A673 (cell line): ENCODE results near the gene PPP1R26. TPM values are rescaled to one million over a fixed set of nuclear protein-coding genes. Genes with fewer than 3 reads are reported as not detected.

ENCODE experiments used
- BruUV-seq: library from RNA; stranded (reverse); fragments of 400-500 nt; replicated peaks from 2 replicates; lab custom pipeline; 2021; lab: Mats Ljungman, UMichigan
- CTCF ChIA-PET: fragments of 300-600 bp; sonication (Branson Sonifier 250); formaldehyde crosslinking; loops from one replicate; lab custom pipeline; 2022; ENCODE audit warnings: antibody characterized with exemption; lab: Charles Lee
- POLR2A ChIA-PET: fragments of 300-600 bp; sonication (Branson Sonifier 250); formaldehyde crosslinking; loops from one replicate; lab custom pipeline; 2022; ENCODE audit warnings: antibody characterized with exemption; ENCODE audit not compliant: low non-redundant PET; lab: Charles Lee
- DNase-seq: peaks from one replicate; pipeline ENCODE4 v3.0.0-alpha.2; 2015; ENCODE audit warnings: low spot score
- H3K27ac ChIP-seq: fragments of 200-600 bp; sonication (generic); 2 replicates; pipeline ENCODE4 v1.5.1; 2016; ENCODE audit warnings: mixed run types, low read depth, mild to moderate bottlenecking, mixed read lengths, antibody characterized with exemption, low read length; ENCODE audit not compliant: poor library complexity, severe bottlenecking
- H3K27me3 ChIP-seq: fragments of 200-600 bp; sonication (generic); replicated peaks from 2 replicates; pipeline ENCODE4 v1.6.1; 2017; ENCODE audit warnings: mixed run types, low read depth, mild to moderate bottlenecking, mixed read lengths, antibody characterized with exemption, low read length; ENCODE audit not compliant: insufficient read depth, poor library complexity
- H3K36me3 ChIP-seq: fragments of 200-600 bp; sonication (generic); 2 replicates; pipeline ENCODE4 v1.6.1; 2016; ENCODE audit warnings: mixed run types, mild to moderate bottlenecking, mixed read lengths, antibody characterized with exemption, low read length; ENCODE audit not compliant: insufficient read depth, poor library complexity, severe bottlenecking
- H3K4me1 ChIP-seq: fragments of 200-600 bp; sonication (generic); 2 replicates; pipeline ENCODE4 v1.6.1; 2017; ENCODE audit warnings: mixed run types, mild to moderate bottlenecking, mixed read lengths, antibody characterized with exemption, low read length; ENCODE audit not compliant: insufficient read depth, poor library complexity, severe bottlenecking
- H3K4me3 ChIP-seq: fragments of 200-600 bp; sonication (generic); 2 replicates; pipeline ENCODE4 v1.5.1; 2016; ENCODE audit warnings: low read depth, mixed run types, mild to moderate bottlenecking, mixed read lengths, low read length; ENCODE audit not compliant: poor library complexity, severe bottlenecking
- H3K9me3 ChIP-seq: fragments of 200-600 bp; sonication (generic); 2 replicates; pipeline ENCODE4 v1.6.1; 2016; ENCODE audit warnings: mixed run types, low read depth, mild to moderate bottlenecking, mixed read lengths, antibody characterized with exemption, low read length; ENCODE audit not compliant: poor library complexity, severe bottlenecking
- EZH2 ChIP-seq: fragments of 200-600 bp; sonication (generic); IDR thresholded peaks from 2 replicates; pipeline ENCODE4 v1.6.1; 2017; ENCODE audit warnings: borderline replicate concordance, low read depth, mild to moderate bottlenecking, mixed read lengths, antibody characterized with exemption, low read length; ENCODE audit not compliant: poor library complexity, severe bottlenecking
- intact Hi-C: fragments of 100-400 bp; cut with micrococcal nuclease; formaldehyde crosslinking; loops from one replicate; pipeline ENCODE4 v1.10.0; 2022; ENCODE audit not compliant: unreplicated experiment
- total RNA-seq: library from RNA; stranded (reverse); gene quantifications from 2 replicates; pipeline ENCODE4 v1.2.3, GENCODE V29; 2021
- TF ChIP-seq, protein P1 (sequence below): fragments of 300-800, 200-600 bp; sonication (generic); conservative IDR thresholded peaks from 2 replicates; pipeline ENCODE4 v1.5.1; 2017; ENCODE audit warnings: low read depth, mild to moderate bottlenecking, antibody characterized with exemption, low read length, moderate library complexity, mixed read lengths

Gene PPP1R26
- total RNA-seq, 1 experiment from 2014 or later = 7.4 TPM

DNA sequence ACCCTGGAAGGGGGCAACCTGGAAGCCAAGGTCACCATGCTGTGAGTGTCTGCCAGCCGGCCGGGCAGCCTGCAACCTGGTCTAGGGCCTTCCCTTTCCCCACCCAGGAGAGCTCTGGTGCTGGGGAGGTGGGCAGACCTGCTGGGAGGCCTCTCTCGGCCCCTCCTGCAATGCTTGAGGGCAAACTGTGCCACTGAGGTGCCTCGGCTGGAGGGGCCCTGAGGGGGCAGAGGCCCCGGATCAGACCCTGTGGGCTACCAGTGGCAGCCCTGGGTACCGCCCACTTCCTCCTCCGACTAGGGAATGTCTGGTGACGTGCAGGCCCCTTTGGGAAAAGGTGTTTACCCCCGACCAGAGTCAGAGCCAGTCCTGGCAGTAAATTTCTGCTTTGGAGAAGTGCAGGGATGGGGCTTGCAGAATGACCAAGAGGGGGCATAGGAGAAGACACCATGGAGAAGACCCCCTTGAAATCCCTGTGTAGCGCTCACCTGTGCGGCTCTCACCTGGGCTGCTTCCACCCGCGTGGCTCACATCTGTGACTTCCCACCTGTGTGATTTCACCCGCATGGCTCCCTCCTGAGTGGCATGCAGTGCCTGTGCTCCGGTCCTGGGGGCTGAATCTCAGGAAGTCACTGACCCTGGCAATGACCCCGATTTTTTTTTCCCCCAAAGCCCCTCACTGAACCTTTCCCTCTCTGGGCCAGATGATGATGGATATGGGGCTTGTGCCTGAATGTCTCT, 42.7 kb downstream of the PPP1R26 start:
- ChIA-PET CTCF (no interaction called here), POLR2A (no interaction called here)
- no TSS peak for BruUV-seq
- Histone ChIP-seq H3K27ac (no peak overlapping the region), H3K36me3 (no peaks in the 10 kb centered on the region), H3K27me3 (no peaks in the 10 kb centered on the region), H3K9me3 (no peaks in the 10 kb centered on the region), H3K4me1 (no peaks in the 10 kb centered on the region), H3K4me3 (no peak overlapping the region)
- TF ChIP-seq EZH2 = no peak
- TF ChIP-seq, protein P1, sequence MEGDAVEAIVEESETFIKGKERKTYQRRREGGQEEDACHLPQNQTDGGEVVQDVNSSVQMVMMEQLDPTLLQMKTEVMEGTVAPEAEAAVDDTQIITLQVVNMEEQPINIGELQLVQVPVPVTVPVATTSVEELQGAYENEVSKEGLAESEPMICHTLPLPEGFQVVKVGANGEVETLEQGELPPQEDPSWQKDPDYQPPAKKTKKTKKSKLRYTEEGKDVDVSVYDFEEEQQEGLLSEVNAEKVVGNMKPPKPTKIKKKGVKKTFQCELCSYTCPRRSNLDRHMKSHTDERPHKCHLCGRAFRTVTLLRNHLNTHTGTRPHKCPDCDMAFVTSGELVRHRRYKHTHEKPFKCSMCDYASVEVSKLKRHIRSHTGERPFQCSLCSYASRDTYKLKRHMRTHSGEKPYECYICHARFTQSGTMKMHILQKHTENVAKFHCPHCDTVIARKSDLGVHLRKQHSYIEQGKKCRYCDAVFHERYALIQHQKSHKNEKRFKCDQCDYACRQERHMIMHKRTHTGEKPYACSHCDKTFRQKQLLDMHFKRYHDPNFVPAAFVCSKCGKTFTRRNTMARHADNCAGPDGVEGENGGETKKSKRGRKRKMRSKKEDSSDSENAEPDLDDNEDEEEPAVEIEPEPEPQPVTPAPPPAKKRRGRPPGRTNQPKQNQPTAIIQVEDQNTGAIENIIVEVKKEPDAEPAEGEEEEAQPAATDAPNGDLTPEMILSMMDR = no peak
- DNase-seq = no peak
- intact Hi-C loops = no loop called here

DNA sequence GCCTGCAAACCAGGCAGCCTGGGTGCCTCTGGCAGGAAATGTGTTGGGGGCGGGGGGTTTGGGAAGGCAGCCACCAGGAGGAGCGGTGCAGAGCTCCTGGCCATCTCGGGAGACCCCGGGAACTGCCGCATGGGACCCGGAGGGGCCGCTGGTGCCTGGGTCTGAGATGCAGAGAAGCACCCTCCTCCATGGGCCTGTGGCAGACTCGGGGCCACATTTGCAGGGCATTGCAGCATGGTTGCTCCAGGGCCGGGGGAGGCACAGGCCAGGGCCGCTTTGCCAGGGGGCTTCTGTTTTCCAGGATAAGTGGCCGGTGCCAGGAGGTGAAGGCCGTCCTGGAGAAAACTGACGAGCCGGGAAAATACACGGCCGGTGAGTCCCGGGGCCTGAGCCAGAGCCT, 43.3 kb downstream of the PPP1R26 start:
- POLR2A ChIA-PET = no interaction called here
- Histone ChIP-seq H3K27me3 (no peaks in the 10 kb centered on the region), H3K36me3 (no peaks in the 10 kb centered on the region), H3K9me3 (no peaks in the 10 kb centered on the region), H3K27ac (no peak overlapping the region), H3K4me3 (no peak overlapping the region), H3K4me1 (no peaks in the 10 kb centered on the region)
- CTCF ChIA-PET = no interaction called here
- no peak for DNase-seq
- no TSS peak for BruUV-seq
- intact Hi-C loops = no loop called here
- TF ChIP-seq, protein P1 = no peak
- no peak for TF ChIP-seq EZH2

GRCh38 chr9:135523521-135524129, 44.0 kb downstream of the PPP1R26 start:
- ChIA-PET CTCF (no interaction called here), POLR2A (no interaction called here)
- H3K9me3 ChIP-seq = no peaks in the 10 kb centered on the region
- TF ChIP-seq, protein P1 = no peak
- no peak for TF ChIP-seq EZH2
- H3K4me3 ChIP-seq = no peak overlapping the region
- intact Hi-C loops = no loop called here
- no peaks in the 10 kb centered on the region for H3K36me3 ChIP-seq
- H3K27ac ChIP-seq = no peak overlapping the region
- H3K27me3 ChIP-seq = no peaks in the 10 kb centered on the region
- no TSS peak for BruUV-seq
- no peak for DNase-seq
- no peaks in the 10 kb centered on the region for H3K4me1 ChIP-seq
